ENCODE results near the gene H2AZ1.

Gene H2AZ1

DNA sequence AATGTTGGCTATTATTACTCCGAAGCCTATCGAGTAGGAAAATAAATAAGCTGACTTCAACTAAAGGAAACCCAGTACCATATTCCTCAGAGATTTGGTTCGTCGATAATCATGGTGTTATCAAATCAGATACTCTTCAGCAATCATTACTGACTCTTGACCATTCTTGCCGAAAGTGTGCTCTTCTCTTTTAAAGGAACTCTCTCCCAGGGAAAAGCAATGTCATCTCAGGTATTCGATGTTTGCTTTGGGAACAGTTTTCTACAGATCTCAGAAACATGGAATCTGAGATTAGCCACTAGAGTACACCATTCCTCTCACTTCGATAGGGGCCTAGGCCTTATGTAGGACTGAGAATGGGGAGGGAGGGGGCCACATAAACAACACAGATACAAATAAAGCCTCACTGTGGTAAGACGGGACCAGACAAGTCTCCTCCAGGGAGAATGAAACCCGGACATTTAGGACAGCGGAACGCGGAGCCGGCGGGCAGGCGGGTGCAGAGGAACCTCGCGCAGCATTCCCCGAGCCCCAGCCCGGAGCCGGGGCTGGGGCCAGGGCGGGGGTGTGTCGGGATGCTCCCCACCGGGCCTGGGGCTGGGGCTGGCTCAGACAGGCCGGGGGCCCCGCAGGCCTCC, 4.2 kb downstream of the H2AZ1 start:
- Histone ChIP-seq H3K9me3 (ENCODE audit: control insufficient read depth, insufficient read depth, low read depth, low read length) (no peaks in the 10 kb centered on the region), H3K9ac (ENCODE audit: low read length) (peak overlapping the region; percentile 89), H3K36me3 (ENCODE audit: control insufficient read depth, insufficient read depth, low read length) (peaks cover 17% of the 10 kb centered on the region), H3K27me3 (ENCODE audit: control insufficient read depth, insufficient read depth, low read length) (no peaks in the 10 kb centered on the region), H3K27ac (ENCODE audit: low read depth, low read length) (peak overlapping the region; percentile 90), H3K4me3 (ENCODE audit: low read depth, low read length) (peak overlapping the region; percentile 84), H3K4me1 (ENCODE audit: control insufficient read depth, insufficient read depth, low read length) (peaks cover 22% of the 10 kb centered on the region)

DNA sequence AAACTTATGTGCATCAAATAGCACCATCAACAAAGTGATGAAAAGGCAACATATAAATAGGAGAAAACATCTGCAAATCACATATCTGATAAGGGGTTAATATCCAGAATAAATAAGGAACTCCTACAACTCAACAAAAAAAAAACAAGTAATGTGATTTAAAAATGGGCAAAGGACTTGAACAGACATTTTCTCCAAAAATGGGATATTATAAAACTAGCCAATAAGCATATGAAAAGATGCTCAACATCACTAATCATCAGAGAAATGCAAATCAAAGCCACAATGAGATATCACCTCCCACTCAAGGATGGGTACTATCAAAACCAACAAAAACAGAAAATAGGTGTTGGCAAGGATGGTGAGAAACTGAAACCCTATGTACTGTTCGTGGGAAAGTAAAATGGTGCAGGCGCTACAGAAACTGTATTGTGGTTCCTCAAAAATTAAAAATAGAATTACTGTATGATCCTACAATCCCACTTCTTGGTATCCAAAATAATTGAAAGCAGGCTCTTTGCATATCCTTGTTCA, 6.1 kb downstream of the H2AZ1 start:
- Histone ChIP-seq H3K27me3 (ENCODE audit: control insufficient read depth, insufficient read depth, low read length) (no peaks in the 10 kb centered on the region), H3K9ac (ENCODE audit: low read length) (no peak overlapping the region), H3K9me3 (ENCODE audit: control insufficient read depth, insufficient read depth, low read depth, low read length) (no peaks in the 10 kb centered on the region), H3K4me1 (ENCODE audit: control insufficient read depth, insufficient read depth, low read length) (peaks cover 22% of the 10 kb centered on the region), H3K4me3 (ENCODE audit: low read depth, low read length) (no peak overlapping the region), H3K36me3 (ENCODE audit: control insufficient read depth, insufficient read depth, low read length) (peaks cover 17% of the 10 kb centered on the region), H3K27ac (ENCODE audit: low read depth, low read length) (no peak overlapping the region)

DNA sequence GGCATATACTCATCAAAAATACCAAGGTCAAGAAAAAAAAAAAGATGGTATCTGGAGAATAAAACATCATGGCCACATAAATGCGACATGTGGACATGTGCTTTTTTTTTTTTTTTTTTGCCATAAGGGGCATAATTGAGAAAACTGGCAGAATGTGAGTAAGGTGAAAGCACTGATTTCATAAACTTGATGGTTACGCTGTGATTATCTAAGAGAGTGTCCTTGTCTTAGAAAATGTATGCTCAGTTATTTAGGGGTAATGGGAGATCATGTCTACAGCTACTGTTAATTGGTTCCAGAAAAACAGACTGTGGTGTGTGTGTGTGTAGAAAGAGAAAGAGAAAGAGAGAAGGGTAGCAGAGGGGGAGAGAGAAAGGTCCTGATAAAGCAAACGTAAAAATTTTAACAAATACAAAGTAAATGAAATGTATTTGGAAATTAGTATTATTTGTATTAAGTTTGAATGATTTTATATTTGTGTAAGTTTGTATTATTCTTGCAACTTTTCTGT, 11.8 kb downstream of the H2AZ1 start:
- no peak overlapping the region for H3K27ac ChIP-seq (ENCODE audit: low read depth, low read length)
- no peak overlapping the region for H3K9ac ChIP-seq (ENCODE audit: low read length)
- H3K27me3 ChIP-seq (ENCODE audit: control insufficient read depth, insufficient read depth, low read length), result no peaks in the 10 kb centered on the region
- H3K4me1 ChIP-seq (ENCODE audit: control insufficient read depth, insufficient read depth, low read length), result no peaks in the 10 kb centered on the region
- H3K9me3 ChIP-seq (ENCODE audit: control insufficient read depth, insufficient read depth, low read depth, low read length), result peaks cover 11% of the 10 kb centered on the region; the same call in 1 of the 2 replicates
- H3K36me3 ChIP-seq (ENCODE audit: control insufficient read depth, insufficient read depth, low read length), result peaks cover 12% of the 10 kb centered on the region
- H3K4me3 ChIP-seq (ENCODE audit: low read depth, low read length), result no peak overlapping the region

DNA sequence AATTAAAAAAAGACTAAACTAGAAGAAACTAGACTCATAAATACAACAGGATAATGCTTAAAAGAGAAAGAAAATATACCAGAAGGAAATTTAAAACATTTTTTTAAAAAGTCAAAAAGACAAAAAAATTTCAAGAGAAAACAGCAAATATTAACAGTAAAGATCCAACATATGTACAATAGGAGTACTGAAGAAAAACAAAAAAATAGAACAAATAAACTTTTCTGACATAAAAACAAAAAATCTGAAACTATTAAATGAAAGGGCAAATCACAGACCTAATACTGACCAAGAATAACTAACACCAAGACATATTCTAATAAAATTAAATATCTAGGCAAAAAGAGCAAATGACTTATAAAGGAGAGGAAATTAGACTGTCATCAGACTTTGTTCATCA, 15.2 kb downstream of the H2AZ1 start:
- Histone ChIP-seq H3K36me3 (ENCODE audit: control insufficient read depth, insufficient read depth, low read length) (peaks cover 18% of the 10 kb centered on the region), H3K27ac (ENCODE audit: low read depth, low read length) (no peak overlapping the region), H3K4me3 (ENCODE audit: low read depth, low read length) (no peak overlapping the region), H3K27me3 (ENCODE audit: control insufficient read depth, insufficient read depth, low read length) (no peaks in the 10 kb centered on the region), H3K9me3 (ENCODE audit: control insufficient read depth, insufficient read depth, low read depth, low read length) (peaks cover 11% of the 10 kb centered on the region; the same call in 1 of the 2 replicates), H3K4me1 (ENCODE audit: control insufficient read depth, insufficient read depth, low read length) (no peaks in the 10 kb centered on the region), H3K9ac (ENCODE audit: low read length) (no peak overlapping the region)

DNA sequence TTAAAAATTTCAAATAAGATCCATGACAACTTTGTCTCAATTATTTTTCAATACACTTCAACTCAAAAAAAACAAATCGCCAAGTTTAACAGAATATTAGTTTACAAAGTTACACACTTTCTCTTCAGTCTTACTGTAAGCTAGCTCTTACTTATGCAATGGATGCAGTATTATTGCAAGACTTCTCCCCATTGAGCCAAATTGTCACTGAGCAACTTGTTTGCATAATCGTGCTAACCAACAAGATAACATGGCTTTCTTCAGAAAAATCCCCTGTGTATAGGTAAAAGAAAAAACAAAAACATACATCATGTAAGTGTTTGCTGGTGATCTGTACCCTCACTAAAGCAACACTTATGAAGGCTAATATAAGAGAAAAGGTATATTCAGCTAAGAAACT, 22.5 kb downstream of the H2AZ1 start:
- Histone ChIP-seq H3K9ac (ENCODE audit: low read length) (no peak overlapping the region), H3K27me3 (ENCODE audit: control insufficient read depth, insufficient read depth, low read length) (no peaks in the 10 kb centered on the region), H3K4me1 (ENCODE audit: control insufficient read depth, insufficient read depth, low read length) (no peaks in the 10 kb centered on the region), H3K4me3 (ENCODE audit: low read depth, low read length) (no peak overlapping the region), H3K36me3 (ENCODE audit: control insufficient read depth, insufficient read depth, low read length) (peaks cover 24% of the 10 kb centered on the region), H3K27ac (ENCODE audit: low read depth, low read length) (no peak overlapping the region), H3K9me3 (ENCODE audit: control insufficient read depth, insufficient read depth, low read depth, low read length) (no peaks in the 10 kb centered on the region)

DNA sequence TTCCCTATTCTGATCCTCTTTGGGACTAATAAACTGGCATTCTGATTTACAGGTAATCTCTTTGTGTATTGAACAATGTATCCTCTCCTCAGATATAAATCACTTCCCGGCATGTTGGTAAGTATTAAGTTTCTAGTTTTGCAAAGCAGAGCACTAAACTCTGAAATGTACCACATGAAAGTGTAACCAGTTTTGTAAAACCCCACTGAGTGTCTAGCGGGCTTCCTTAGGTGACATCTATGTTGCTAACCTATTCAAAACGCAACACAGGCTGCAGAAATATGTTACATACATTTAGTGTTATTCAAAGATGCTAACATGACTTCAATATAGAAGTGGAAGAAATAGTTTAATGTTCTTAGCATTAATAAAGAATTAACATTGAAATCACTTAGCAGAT, 28.9 kb downstream of the H2AZ1 start:
- no peaks in the 10 kb centered on the region for H3K9me3 ChIP-seq (ENCODE audit: control insufficient read depth, insufficient read depth, low read depth, low read length)
- H3K36me3 ChIP-seq (ENCODE audit: control insufficient read depth, insufficient read depth, low read length), result peaks cover 39% of the 10 kb centered on the region
- H3K27me3 ChIP-seq (ENCODE audit: control insufficient read depth, insufficient read depth, low read length), result no peaks in the 10 kb centered on the region
- no peak overlapping the region for H3K27ac ChIP-seq (ENCODE audit: low read depth, low read length)
- no peak overlapping the region for H3K4me3 ChIP-seq (ENCODE audit: low read depth, low read length)
- no peak overlapping the region for H3K9ac ChIP-seq (ENCODE audit: low read length)
- H3K4me1 ChIP-seq (ENCODE audit: control insufficient read depth, insufficient read depth, low read length), result no peaks in the 10 kb centered on the region

- Histone ChIP-seq H3K4me3 (ENCODE audit: low read depth, low read length) (no peak overlapping the region), H3K36me3 (ENCODE audit: control insufficient read depth, insufficient read depth, low read length) (peaks cover 39% of the 10 kb centered on the region), H3K9ac (ENCODE audit: low read length) (no peak overlapping the region), H3K9me3 (ENCODE audit: control insufficient read depth, insufficient read depth, low read depth, low read length) (no peaks in the 10 kb centered on the region), H3K27me3 (ENCODE audit: control insufficient read depth, insufficient read depth, low read length) (no peaks in the 10 kb centered on the region), H3K4me1 (ENCODE audit: control insufficient read depth, insufficient read depth, low read length) (no peaks in the 10 kb centered on the region), H3K27ac (ENCODE audit: low read depth, low read length) (no peak overlapping the region)
Measured at GRCh38 chr4:99918656-99919055, 31.4 kb downstream of the H2AZ1 start.

DNA sequence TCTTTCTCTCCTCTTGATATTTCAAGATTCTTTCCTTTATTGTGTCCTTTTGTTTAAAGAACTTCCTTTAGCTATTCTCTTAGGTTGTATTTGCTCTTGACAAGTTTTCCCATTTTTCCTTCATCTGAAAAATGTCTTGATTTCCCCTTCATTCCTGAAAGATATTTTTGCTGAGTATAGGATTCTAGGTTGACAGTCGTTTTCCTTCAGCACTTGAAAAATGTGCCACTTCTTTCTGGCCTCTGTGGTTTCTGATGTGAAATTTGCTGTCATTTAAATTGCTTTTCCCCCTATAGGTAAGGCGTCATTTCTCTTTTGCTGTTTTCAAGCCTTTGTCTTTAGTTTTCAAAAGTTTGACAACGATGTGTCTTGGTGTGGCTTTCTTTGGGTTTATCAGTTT, 32.5 kb downstream of the H2AZ1 start:
- Histone ChIP-seq H3K27me3 (ENCODE audit: control insufficient read depth, insufficient read depth, low read length) (no peaks in the 10 kb centered on the region), H3K36me3 (ENCODE audit: control insufficient read depth, insufficient read depth, low read length) (peaks cover 40% of the 10 kb centered on the region), H3K9me3 (ENCODE audit: control insufficient read depth, insufficient read depth, low read depth, low read length) (no peaks in the 10 kb centered on the region), H3K27ac (ENCODE audit: low read depth, low read length) (no peak overlapping the region), H3K4me1 (ENCODE audit: control insufficient read depth, insufficient read depth, low read length) (no peaks in the 10 kb centered on the region), H3K9ac (ENCODE audit: low read length) (no peak overlapping the region), H3K4me3 (ENCODE audit: low read depth, low read length) (no peak overlapping the region)

DNA sequence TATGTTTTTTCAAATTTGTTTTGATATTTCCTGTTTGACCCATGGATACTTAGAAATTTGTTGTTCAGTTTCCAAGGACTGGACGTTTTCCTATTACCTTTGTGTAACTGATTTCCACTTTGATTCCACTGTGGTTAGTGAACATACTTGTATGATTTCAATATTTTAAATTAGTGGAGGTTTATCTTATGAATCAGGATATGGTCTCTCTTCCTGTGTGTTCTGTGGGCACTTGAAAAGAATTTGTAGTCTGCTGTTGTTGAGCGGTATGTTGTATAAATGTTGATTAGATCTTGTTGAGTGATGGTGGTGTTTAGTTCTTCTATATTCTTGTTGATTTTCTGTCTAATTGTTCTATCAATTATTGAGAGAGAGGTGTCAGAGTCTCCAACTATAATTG, 34.6 kb downstream of the H2AZ1 start:
- Histone ChIP-seq H3K27ac (ENCODE audit: low read depth, low read length) (no peak overlapping the region), H3K4me1 (ENCODE audit: control insufficient read depth, insufficient read depth, low read length) (no peaks in the 10 kb centered on the region), H3K36me3 (ENCODE audit: control insufficient read depth, insufficient read depth, low read length) (peaks cover 24% of the 10 kb centered on the region), H3K4me3 (ENCODE audit: low read depth, low read length) (no peak overlapping the region), H3K9me3 (ENCODE audit: control insufficient read depth, insufficient read depth, low read depth, low read length) (no peaks in the 10 kb centered on the region), H3K9ac (ENCODE audit: low read length) (no peak overlapping the region), H3K27me3 (ENCODE audit: control insufficient read depth, insufficient read depth, low read length) (no peaks in the 10 kb centered on the region)

Measured in HUES6 (cell line).